WTC11 (cell line): ENCODE results near the gene EME1.

ENCODE experiments used
- ATF3 ChIP-seq: sonication (generic); formaldehyde crosslinking; conservative IDR thresholded peaks from 2 replicates; pipeline ENCODE4 v1.8.1; 2022; ENCODE audit warnings: mild to moderate bottlenecking, missing genetic modification reagents
- CBFB ChIP-seq: sonication (generic); formaldehyde crosslinking; IDR thresholded peaks from 2 replicates; pipeline ENCODE4 v1.8.1; 2022; ENCODE audit warnings: mild to moderate bottlenecking, low read depth, missing genetic modification reagents
- CTCF ChIP-seq: fragments of 200-600 bp; IDR thresholded peaks from 2 replicates; pipeline ENCODE4 v1.8.0; 2022; ENCODE audit warnings: antibody characterized with exemption
- ETV6 ChIP-seq: sonication (generic); formaldehyde crosslinking; IDR thresholded peaks from 2 replicates; pipeline ENCODE4 v1.8.1; 2022; ENCODE audit warnings: mild to moderate bottlenecking, missing genetic modification reagents
- FOXP4 ChIP-seq: sonication (generic); formaldehyde crosslinking; IDR thresholded peaks from 2 replicates; pipeline ENCODE4 v1.8.0; 2022; ENCODE audit warnings: mild to moderate bottlenecking, missing genetic modification reagents
- NFE2L1 ChIP-seq: sonication (generic); formaldehyde crosslinking; IDR thresholded peaks from 2 replicates; pipeline ENCODE4 v1.8.1; 2023; ENCODE audit warnings: missing genetic modification reagents
- USF2 ChIP-seq: sonication (generic); formaldehyde crosslinking; IDR thresholded peaks from 2 replicates; pipeline ENCODE4 v1.8.1; 2023; ENCODE audit warnings: mild to moderate bottlenecking, missing genetic modification reagents, moderate library complexity
- ZBTB43 ChIP-seq: sonication (generic); formaldehyde crosslinking; IDR thresholded peaks from 2 replicates; pipeline ENCODE4 v1.8.1; 2023; ENCODE audit warnings: mild to moderate bottlenecking, missing genetic modification reagents

GRCh38 chr17:50362661-50363060 lies 10.4 kb upstream of the EME1 start:
- no peak for TF ChIP-seq ATF3 (CRISPR knock-in tag)
- no peak for TF ChIP-seq CTCF
- no peak for TF ChIP-seq ZBTB43 (CRISPR knock-in tag)
- TF ChIP-seq CBFB: no peak
- TF ChIP-seq ETV6: no peak
- TF ChIP-seq NFE2L1 (CRISPR knock-in tag): no peak
- no peak for TF ChIP-seq USF2 (CRISPR knock-in tag)
- no peak for TF ChIP-seq FOXP4 (CRISPR knock-in tag)
